Activated naive CD8-positive, alpha-beta T cell treated with anti-CD3 and anti-CD28 coated beads, Interleukin-2, amount 50 U/mL, for 16 hours (primary cell): ENCODE measurements around the gene PTGDR.

Experiments
- DNase-seq: peaks from one replicate; pipeline ENCODE4 v3.0.0-alpha.2; 2020; ENCODE audit warnings: low read depth, low spot score

PTGDR gene

DNA sequence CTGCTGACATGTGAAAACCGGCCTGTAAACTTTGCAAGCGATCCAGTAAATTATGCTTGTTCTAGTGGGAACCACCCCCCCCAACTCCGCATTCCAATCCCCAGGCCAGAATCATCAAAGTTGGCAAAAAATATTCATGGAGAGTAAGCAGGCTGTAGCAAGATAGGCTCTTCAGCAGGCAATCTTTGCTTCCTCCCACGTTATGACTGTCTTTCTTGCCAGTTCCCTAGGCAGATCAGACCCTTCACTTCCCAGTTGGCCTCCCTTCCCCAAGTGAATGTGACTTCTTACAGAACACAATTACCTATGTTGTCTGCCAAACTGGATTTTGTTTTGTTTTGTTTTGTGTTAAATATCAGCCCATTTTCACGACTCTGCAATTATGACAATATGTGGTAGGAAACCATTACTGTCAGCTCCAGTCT, 45.4 kb downstream of the PTGDR start:
- no peak for DNase-seq

- no peak for DNase-seq
Observed at GRCh38 chr14:52313462-52313861, 46.0 kb downstream of the PTGDR start.

- peak; percentile 25 for DNase-seq
Observed at GRCh38 chr14:52313903-52314594, 46.6 kb downstream of the PTGDR start, which contains the start of gene PTGER2. Gene PTGER2 (plus strand): TSS chr14:52314312. CDS start chr14:52314549, 237 bp downstream.

DNA sequence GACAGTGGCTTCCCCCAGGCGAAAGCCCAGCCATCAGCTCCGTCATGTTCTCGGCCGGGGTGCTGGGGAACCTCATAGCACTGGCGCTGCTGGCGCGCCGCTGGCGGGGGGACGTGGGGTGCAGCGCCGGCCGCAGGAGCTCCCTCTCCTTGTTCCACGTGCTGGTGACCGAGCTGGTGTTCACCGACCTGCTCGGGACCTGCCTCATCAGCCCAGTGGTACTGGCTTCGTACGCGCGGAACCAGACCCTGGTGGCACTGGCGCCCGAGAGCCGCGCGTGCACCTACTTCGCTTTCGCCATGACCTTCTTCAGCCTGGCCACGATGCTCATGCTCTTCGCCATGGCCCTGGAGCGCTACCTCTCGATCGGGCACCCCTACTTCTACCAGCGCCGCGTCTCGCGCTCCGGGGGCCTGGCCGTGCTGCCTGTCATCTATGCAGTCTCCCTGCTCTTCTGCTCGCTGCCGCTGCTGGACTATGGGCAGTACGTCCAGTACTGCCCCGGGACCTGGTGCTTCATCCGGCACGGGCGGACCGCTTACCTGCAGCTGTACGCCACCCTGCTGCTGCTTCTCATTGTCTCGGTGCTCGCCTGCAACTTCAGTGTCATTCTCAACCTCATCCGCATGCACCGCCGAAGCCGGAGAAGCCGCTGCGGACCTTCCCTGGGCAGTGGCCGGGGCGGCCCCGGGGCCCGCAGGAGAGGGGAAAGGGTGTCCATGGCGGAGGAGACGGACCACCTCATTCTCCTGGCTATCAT, 47.3 kb downstream of the PTGDR start:
- no peak for DNase-seq

DNA sequence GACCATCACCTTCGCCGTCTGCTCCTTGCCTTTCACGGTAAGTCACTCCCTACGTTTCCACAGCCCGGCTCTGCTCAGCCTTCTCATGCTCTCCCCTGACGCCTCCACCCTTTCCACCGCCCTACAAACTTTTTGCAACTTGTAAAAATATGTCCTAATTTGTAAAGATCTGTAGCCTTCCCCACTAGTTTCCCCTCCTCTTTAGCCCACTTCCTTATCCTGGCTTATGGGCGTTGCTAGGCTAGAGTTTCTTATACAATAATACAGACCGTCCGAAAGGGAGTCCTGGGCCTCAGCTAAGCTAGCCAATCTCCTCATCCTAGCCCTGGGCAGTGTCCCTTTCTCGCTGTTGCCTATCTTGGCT, 47.8 kb downstream of the PTGDR start:
- no peak for DNase-seq

- DNase-seq = no peak
Observed at GRCh38 chr14:52318062-52318461, 50.6 kb downstream of the PTGDR start.

DNA sequence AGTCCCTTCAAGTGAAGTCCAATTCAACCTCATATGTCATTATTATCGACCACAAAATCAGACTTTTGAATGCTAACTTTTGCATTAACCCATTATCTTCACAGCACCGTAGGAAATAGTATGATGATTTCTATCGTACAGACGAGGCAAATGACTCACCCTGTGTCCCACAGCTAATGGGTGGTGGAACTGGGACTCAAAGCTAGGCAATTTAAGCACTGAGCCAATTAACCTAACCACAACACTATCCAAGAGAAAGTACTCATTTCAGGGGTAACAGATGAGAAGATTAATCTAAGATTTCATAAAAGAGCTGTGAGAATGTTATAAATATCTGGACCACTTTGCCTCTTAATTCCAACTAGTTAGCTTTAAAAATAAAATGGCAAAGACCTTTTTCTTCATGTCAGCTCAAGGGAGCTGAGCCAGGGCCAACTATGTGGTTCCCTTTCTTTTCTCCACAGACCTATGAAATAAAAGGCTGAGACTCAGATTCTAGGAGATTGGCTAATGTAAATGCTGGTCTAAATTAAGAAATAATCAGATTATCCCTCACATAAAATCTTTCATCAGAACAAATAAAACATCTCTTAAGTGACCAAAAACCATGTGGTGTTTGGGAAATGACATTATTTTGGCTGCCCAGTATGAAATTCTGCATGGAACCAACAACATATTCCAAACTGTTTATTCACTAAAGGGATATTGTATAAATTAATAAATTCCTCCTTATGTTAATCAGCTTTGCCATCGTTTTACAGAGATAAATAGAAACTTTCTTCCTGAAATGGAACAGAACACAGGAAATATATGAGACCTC, 51.5 kb downstream of the PTGDR start:
- no peak for DNase-seq

- no peak for DNase-seq
Observed at GRCh38 chr14:52319919-52320318, 52.4 kb downstream of the PTGDR start.

DNA sequence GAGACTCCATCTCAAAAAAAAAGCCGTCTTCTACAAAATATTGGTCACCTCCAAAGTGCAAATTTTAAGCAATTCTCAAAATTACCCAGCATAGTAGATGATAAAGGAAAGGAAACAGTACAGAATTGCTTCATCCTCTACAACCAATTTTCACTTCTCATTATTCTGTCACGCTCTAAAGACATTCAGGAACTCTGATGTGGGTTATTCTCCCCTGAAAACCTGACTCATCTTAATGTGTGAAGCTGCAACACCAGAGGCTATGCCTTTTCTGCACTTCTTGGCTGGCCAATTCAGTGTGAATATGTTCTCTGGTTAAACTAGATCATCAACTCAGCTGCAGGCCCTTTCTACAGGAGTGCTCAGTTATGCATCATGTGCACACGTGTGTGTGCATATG, 57.6 kb downstream of the PTGDR start:
- no peak for DNase-seq

DNA sequence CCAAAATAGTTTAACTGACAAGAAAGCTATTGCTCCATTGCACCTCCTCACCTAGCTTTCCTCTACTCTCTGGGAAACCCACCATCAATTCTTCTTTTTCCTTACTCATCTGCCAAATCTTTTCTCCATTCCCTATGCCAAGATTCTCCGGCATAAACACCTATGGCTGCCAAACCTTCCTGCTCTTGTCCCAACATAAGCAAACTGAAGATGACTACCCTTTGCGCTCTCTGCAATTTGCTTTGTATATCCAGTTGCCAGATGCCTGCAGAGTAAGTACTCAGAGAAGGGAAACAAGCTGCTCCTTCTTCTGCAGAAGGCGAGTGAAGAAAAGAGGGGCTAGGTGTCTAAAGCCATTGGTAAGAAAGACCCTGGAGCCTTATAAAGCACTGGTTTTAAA, 58.1 kb downstream of the PTGDR start:
- DNase-seq = no peak
